Sigmoid colon (tissue), 7 donors: ENCODE measurements around the gene UST. TPM values are rescaled to one million over a fixed set of nuclear protein-coding genes. Genes with fewer than 3 reads are reported as not detected.

ENCODE experiments used
- DNase-seq: peaks from one replicate; pipeline ENCODE4 v3.0.0-alpha.2; 2019
- H3K27ac ChIP-seq, 4 donors: fragments of 200-600 bp; sonication (generic); one replicate each; pipeline ENCODE4 v1.5.1; 2016 to 2019; ENCODE audit warnings: mild to moderate bottlenecking in 1 of 4
- H3K27me3 ChIP-seq, 3 donors: fragments of 200-600 bp; sonication (generic); one replicate each; pipeline ENCODE4 v1.5.1; 2019; ENCODE audit warnings: mild to moderate bottlenecking in 1 of 3
- H3K36me3 ChIP-seq, 4 donors: fragments of 200-600 bp; sonication (generic); one replicate each; pipeline ENCODE4 v1.5.1; 2016 to 2019
- H3K4me1 ChIP-seq, 4 donors: fragments of 200-600 bp; sonication (generic); one replicate each; pipeline ENCODE4 v1.5.1; 2017 to 2019
- H3K4me3 ChIP-seq, 4 donors: fragments of 200-600 bp; sonication (generic); one replicate each; pipeline ENCODE4 v1.5.1; 2017 to 2019; ENCODE audit warnings: mild to moderate bottlenecking in 2 of 4, moderate library complexity in 1 of 4
- H3K9me3 ChIP-seq, 4 donors: fragments of 200-600 bp in 3 of 4; sonication (generic) in 3 of 4; one replicate each; pipeline versions ENCODE4 v1.5.1 to v1.6.1; 2013 to 2019
- EP300 ChIP-seq, 4 donors: sonication (generic); formaldehyde crosslinking; IDR thresholded peaks; one replicate each; pipeline ENCODE4 v1.6.1; 2017; ENCODE audit warnings: antibody characterized with exemption in 4 of 4
- POLR2A ChIP-seq, 2 donors: fragments of 450-650 bp; IDR thresholded peaks; one replicate each; pipeline ENCODE4 v1.6.1; 2016; ENCODE audit warnings: antibody characterized with exemption in 2 of 2, mild to moderate bottlenecking in 2 of 2, moderate library complexity in 2 of 2
- POLR2AphosphoS5 ChIP-seq, 4 donors: sonication (generic); formaldehyde crosslinking; IDR thresholded peaks; one replicate each; pipeline ENCODE4 v1.6.1; 2017; ENCODE audit warnings: antibody characterized with exemption in 4 of 4
- WGBS, 2 donors: extraction: QIAGEN DNeasy Blood & Tissue Kit; methylation state at CpG; one replicate each; pipeline ENCODE4 v1.1.7; 2013; 5-methylcytosine and 5-hydroxymethylcytosine counted together
- intact Hi-C: fragments of 100-400 bp; cut with DNase I; formaldehyde crosslinking; loops from one replicate; pipeline ENCODE4 v1.15.1; 2023
- polyA plus RNA-seq, 3 donors: library from polyadenylated mRNA; stranded (reverse); fragments of 200-250 nt; gene quantifications; one replicate each; pipeline ENCODE4 v1.2.3, GENCODE V29; 2013
- total RNA-seq, 4 donors: library from RNA; depleted of rRNA; stranded (reverse); fragments of >200 nt; gene quantifications; one replicate each; pipeline ENCODE4 v1.1.0, GENCODE V29; 2016
- TF ChIP-seq, protein P1 (sequence below), 4 experiments: fragments of 450-650 bp in 3 of 4; fragments of 200-600 bp in 1 of 4; IDR thresholded peaks; one replicate each; pipeline ENCODE4 v1.5.1; 2016 to 2019; ENCODE audit warnings: antibody characterized with exemption in 4 of 4, mild to moderate bottlenecking in 3 of 4, moderate library complexity in 2 of 4
- donor health status: healthy with polysubstance abuse.
- donor health status: Bipolar disorder and iron deficiency.
- donor health status: healthy.

The UST gene
- total and polyA plus RNA-seq, 7 donors, result 0.46 to 35.2 (median 21.8) TPM

DNA sequence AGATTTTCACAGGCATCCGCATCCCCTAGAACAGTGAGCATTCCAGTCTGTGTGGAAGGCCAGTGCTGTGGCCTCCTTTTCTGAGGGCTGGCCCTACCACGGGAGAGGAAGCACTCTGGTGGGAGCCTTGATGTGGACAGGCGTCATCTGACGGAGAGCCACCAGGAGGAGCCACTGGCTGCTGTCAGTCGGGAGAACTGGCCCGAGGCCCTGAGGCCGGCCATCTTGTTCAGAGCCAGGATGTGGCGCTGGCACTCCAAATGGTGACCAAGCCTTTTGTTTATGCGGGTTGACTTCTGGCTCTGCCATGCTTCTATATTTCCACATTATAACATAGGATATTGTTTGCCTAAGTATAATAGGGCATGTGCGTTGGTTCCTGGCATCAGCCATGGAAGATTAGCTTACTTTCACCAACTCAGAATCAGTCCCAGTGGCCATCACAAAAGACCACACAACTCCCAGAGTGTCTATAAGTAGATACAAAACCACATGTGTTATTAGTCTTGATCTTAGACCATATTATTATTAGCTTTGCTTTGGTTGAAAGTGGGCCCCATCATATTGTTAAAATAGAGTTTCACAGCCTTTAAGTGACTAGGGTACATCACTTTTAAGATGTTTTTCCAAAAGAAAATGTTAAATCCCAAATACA lies 296.8 kb downstream of the UST start:
- no peak overlapping the region for H3K27ac ChIP-seq
- TF ChIP-seq POLR2A (IDR thresholded peaks at IDR 0.05), result no peak
- TF ChIP-seq, protein P1, sequence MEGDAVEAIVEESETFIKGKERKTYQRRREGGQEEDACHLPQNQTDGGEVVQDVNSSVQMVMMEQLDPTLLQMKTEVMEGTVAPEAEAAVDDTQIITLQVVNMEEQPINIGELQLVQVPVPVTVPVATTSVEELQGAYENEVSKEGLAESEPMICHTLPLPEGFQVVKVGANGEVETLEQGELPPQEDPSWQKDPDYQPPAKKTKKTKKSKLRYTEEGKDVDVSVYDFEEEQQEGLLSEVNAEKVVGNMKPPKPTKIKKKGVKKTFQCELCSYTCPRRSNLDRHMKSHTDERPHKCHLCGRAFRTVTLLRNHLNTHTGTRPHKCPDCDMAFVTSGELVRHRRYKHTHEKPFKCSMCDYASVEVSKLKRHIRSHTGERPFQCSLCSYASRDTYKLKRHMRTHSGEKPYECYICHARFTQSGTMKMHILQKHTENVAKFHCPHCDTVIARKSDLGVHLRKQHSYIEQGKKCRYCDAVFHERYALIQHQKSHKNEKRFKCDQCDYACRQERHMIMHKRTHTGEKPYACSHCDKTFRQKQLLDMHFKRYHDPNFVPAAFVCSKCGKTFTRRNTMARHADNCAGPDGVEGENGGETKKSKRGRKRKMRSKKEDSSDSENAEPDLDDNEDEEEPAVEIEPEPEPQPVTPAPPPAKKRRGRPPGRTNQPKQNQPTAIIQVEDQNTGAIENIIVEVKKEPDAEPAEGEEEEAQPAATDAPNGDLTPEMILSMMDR (IDR thresholded peaks at IDR 0.05), result no peak
- no peak for TF ChIP-seq EP300 (IDR thresholded peaks at IDR 0.05)
- no peak for TF ChIP-seq POLR2AphosphoS5 (IDR thresholded peaks at IDR 0.05)
- H3K4me1 ChIP-seq, result no peaks in the 10 kb centered on the region
- H3K9me3 ChIP-seq, result no peaks in the 10 kb centered on the region
- 93 to 96% methylated on average over 10 of the region's 10 CpGs for WGBS, 2 donors
- H3K4me3 ChIP-seq, result no peak overlapping the region
- H3K27me3 ChIP-seq, result no peaks in the 10 kb centered on the region
- DNase-seq, result no peak
- intact Hi-C loops, result no loop called here
- no peaks in the 10 kb centered on the region for H3K36me3 ChIP-seq

DNA sequence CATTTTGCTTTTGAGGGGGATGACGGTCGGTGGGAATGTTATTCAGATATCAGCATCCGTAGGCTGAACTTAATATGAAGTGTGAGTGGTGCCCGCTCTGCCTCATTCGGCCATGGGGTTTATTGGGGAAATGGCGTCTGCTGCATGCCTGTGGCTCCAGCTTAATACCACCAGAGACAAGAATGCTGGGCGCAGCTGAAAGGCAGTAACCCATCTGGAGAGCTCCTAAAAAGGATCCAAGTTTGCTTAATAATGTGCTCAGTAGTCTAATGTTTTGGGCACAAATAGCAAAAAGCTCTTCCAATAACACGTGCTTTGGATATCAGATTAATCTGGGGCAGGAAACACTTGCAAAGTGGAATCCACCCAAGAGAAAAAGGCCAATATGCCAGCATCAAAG lies 297.7 kb downstream of the UST start:
- WGBS, 2 donors, result 90 to 96% methylated on average over 8 of the region's 8 CpGs
- TF ChIP-seq POLR2A (IDR thresholded peaks at IDR 0.05), result no peak
- no peak for TF ChIP-seq POLR2AphosphoS5 (IDR thresholded peaks at IDR 0.05)
- TF ChIP-seq EP300 (IDR thresholded peaks at IDR 0.05), result no peak
- TF ChIP-seq, protein P1 (IDR thresholded peaks at IDR 0.05), result no peak
- H3K27ac ChIP-seq, result no peak overlapping the region
- no peak overlapping the region for H3K4me3 ChIP-seq
- no peaks in the 10 kb centered on the region for H3K4me1 ChIP-seq
- no peaks in the 10 kb centered on the region for H3K9me3 ChIP-seq
- no peaks in the 10 kb centered on the region for H3K27me3 ChIP-seq
- DNase-seq, result no peak
- intact Hi-C loops, result no loop called here
- no peaks in the 10 kb centered on the region for H3K36me3 ChIP-seq

DNA sequence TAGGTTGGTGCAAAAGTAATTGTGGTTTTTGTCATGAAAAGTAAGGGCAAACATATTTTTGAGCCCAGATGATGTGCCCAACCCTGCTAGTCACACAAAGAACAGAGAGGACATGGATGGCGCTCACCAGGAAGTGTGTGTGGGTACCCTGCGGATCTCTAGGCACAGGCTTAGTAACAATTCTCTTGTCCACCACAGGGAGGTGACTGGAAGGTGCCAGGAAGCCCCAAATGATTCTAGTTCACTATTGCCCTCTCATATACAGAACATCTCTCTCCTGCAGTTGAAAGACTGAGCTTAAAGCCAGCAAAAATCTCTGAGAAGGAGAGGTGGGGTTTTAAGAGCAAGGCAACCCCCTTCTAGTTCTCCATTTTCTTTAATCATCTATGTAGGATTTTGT lies 298.6 kb downstream of the UST start:
- Histone ChIP-seq H3K4me3 (no peak overlapping the region), H3K9me3 (no peaks in the 10 kb centered on the region), H3K4me1 (no peaks in the 10 kb centered on the region), H3K36me3 (no peaks in the 10 kb centered on the region), H3K27ac (no peak overlapping the region), H3K27me3 (no peaks in the 10 kb centered on the region)
- no peak for DNase-seq
- TF ChIP-seq EP300 (IDR thresholded peaks at IDR 0.05) (no peak), POLR2A (IDR thresholded peaks at IDR 0.05) (no peak), POLR2AphosphoS5 (IDR thresholded peaks at IDR 0.05) (no peak)
- TF ChIP-seq, protein P1 (IDR thresholded peaks at IDR 0.05), result no peak
- 78 to 82% methylated on average over 2 of the region's 2 CpGs for WGBS, 2 donors
- intact Hi-C loops, result no loop called here

DNA sequence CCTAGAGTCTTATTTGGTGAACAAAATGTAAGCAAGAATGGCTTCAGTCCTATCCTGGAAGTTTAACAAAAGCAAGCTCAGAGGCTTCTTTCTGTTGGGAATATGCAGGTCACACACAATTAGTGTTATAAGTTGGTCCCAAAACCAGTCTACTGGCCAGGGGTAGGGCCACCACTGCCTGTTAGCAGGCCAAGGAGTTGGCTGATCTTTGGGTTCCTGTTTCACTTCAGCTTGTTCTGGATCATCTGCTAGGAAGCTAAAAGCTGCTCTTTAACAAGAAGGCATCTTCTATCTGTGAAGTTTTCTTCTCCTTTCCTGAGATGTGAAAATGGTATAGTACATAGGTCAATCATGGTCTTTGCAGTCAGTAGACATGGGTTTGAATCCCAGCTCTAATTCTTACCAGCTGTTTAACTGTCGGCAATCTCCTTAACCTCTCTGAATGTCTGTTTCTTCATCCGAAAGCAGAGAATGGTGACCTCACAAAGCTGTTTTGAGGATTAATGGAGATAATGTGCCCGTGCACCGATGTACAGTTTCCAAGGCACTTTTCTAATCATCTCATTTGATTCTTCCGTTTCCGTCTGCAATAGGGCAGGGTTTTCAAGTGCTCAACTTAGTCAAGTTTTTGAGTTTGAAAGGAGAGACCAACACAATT lies 299.5 kb downstream of the UST start:
- H3K36me3 ChIP-seq, result no peaks in the 10 kb centered on the region
- 95 to 96% methylated on average over 6 of the region's 6 CpGs for WGBS, 2 donors
- no peak overlapping the region for H3K4me3 ChIP-seq
- no peak overlapping the region for H3K27ac ChIP-seq
- H3K4me1 ChIP-seq, result no peaks in the 10 kb centered on the region
- intact Hi-C loops, result no loop called here
- no peak for DNase-seq
- TF ChIP-seq POLR2AphosphoS5 (IDR thresholded peaks at IDR 0.05) (no peak), EP300 (IDR thresholded peaks at IDR 0.05) (no peak), POLR2A (IDR thresholded peaks at IDR 0.05) (no peak)
- TF ChIP-seq, protein P1 (IDR thresholded peaks at IDR 0.05), result no peak
- H3K9me3 ChIP-seq, result no peaks in the 10 kb centered on the region
- H3K27me3 ChIP-seq, result no peaks in the 10 kb centered on the region
